ENCODE data around the gene AGBL4.

Gene AGBL4

DNA sequence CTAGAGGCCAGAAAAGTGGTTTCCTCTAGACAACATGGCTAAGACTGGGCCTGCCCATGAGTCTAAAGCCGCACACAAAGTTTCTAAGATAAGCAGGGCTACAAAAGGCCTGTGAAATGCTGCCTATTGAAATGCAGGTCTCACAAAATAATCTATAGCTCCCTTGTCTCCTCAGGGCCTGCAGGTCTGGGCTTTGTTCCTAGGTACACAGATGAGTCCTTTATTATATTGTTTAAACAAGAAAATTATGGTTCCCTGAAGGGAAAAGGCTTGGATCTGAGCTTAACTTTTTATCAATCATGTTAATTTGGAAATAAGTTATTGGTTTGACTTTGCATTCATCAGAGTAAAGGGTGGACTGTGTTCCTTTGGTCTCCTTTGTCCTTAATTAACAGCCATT, 833.6 kb downstream of the AGBL4 start:
- no peak for DNase-seq (ENCODE audit: low spot score)
- no peak overlapping the region for H3K27ac ChIP-seq
- POLR2A ChIA-PET (ENCODE audit: low non-redundant PET): no interaction called here
- TF ChIP-seq, protein P1, sequence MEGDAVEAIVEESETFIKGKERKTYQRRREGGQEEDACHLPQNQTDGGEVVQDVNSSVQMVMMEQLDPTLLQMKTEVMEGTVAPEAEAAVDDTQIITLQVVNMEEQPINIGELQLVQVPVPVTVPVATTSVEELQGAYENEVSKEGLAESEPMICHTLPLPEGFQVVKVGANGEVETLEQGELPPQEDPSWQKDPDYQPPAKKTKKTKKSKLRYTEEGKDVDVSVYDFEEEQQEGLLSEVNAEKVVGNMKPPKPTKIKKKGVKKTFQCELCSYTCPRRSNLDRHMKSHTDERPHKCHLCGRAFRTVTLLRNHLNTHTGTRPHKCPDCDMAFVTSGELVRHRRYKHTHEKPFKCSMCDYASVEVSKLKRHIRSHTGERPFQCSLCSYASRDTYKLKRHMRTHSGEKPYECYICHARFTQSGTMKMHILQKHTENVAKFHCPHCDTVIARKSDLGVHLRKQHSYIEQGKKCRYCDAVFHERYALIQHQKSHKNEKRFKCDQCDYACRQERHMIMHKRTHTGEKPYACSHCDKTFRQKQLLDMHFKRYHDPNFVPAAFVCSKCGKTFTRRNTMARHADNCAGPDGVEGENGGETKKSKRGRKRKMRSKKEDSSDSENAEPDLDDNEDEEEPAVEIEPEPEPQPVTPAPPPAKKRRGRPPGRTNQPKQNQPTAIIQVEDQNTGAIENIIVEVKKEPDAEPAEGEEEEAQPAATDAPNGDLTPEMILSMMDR (conservative IDR thresholded peaks at IDR 0.05; ENCODE audit: low read depth): no peak
- CTCF ChIA-PET: no interaction called here

DNA sequence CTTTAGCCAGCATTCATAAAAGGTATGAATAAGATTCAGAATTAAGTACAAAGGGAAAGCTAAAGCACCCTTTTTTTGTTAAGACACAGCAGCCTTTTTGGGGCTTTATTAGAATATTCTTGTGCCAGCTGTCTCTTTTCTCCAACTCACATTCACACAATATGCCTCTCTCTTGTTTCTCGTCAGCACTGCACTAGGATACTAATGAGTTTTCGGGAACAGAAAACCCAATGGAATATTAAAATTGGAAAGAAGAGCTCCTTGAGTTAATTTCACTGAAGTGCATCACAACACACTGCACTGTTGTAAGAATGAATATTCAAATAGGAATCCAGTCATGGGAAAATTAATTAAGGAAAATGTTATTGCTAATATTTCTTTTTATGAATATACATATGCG, 836.7 kb downstream of the AGBL4 start:
- DNase-seq (ENCODE audit: low spot score): no peak
- H3K27ac ChIP-seq: no peak overlapping the region
- ChIA-PET POLR2A (ENCODE audit: low non-redundant PET) (no interaction called here), CTCF (no interaction called here)
- TF ChIP-seq, protein P1 (conservative IDR thresholded peaks at IDR 0.05; ENCODE audit: low read depth): no peak

DNA sequence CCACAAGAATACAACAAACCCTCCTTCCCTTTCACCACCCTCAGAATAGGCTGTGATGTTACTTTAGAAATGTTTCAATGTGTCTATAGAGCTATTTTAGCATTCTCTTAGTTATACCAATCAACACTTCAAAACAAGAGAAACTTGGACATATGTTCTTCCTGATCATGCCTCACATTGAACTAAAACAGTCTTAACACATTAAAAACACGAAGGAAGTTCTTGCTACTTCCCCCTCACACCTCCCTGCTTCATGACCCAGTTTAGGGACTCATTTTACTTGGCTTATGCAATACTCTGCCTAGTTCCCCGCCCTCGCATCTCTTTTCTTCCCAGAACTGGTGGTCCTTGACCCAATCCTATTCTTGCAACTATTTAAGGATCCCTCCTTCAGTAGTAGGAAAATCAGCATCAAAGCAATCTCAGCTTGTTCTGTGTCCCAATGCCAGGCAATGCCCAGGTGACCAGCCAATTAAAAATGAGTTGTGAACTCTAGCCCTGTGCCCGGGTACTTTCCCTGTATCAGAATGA, 838.2 kb downstream of the AGBL4 start:
- TF ChIP-seq, protein P1 (conservative IDR thresholded peaks at IDR 0.05; ENCODE audit: low read depth): no peak
- DNase-seq (ENCODE audit: low spot score): no peak
- CTCF ChIA-PET: no interaction called here
- POLR2A ChIA-PET (ENCODE audit: low non-redundant PET): no interaction called here
- H3K27ac ChIP-seq: no peak overlapping the region

DNA sequence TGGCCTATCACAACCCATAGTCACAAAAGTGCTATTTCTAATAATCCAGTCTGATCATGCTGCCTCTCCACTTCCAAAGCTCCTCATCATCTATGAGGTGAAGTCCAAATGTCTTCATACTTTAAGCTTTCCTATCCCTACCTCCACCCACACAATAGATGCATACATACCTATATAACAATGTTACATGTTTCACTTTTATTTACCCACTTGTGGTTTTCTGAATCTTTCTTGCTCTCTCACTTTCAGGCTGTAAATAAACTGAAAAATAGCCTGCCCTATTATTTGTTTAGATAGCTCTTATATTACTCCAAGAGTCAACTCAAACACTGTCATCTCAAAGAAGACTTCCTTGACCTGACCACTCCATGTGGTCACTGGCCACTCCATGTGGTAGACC, 840.3 kb downstream of the AGBL4 start:
- no peak for DNase-seq (ENCODE audit: low spot score)
- no peak overlapping the region for H3K27ac ChIP-seq
- TF ChIP-seq, protein P1 (conservative IDR thresholded peaks at IDR 0.05; ENCODE audit: low read depth): no peak
- CTCF ChIA-PET: no interaction called here
- POLR2A ChIA-PET (ENCODE audit: low non-redundant PET): no interaction called here

DNA sequence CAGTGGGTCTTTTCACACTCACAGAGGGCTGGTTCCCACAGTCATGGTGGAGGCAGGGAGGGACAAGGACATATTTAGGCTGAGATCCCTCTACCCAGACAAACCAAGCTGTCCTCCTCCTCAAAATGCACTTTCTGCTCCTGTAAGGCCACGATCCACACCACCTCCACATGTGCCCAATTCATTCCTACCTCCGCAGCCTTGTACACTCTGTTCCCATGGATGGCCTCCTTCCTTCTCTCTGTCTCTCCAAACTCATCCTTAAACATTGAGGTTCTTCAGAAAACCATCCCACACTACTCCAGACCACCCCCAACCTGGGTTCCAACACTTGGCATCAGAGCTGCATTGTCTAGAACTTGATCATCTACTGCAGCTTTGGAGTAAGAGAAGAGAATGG, 842.7 kb downstream of the AGBL4 start:
- no peak overlapping the region for H3K27ac ChIP-seq
- TF ChIP-seq, protein P1 (conservative IDR thresholded peaks at IDR 0.05; ENCODE audit: low read depth): no peak
- no peak for DNase-seq (ENCODE audit: low spot score)
- POLR2A ChIA-PET (ENCODE audit: low non-redundant PET): no interaction called here
- CTCF ChIA-PET: interaction anchor here (0.6 kb wide), 1 partner anchor 1300 kb away, joined by 5 read pairs; no protein-coding TSS in a partner anchor

DNA sequence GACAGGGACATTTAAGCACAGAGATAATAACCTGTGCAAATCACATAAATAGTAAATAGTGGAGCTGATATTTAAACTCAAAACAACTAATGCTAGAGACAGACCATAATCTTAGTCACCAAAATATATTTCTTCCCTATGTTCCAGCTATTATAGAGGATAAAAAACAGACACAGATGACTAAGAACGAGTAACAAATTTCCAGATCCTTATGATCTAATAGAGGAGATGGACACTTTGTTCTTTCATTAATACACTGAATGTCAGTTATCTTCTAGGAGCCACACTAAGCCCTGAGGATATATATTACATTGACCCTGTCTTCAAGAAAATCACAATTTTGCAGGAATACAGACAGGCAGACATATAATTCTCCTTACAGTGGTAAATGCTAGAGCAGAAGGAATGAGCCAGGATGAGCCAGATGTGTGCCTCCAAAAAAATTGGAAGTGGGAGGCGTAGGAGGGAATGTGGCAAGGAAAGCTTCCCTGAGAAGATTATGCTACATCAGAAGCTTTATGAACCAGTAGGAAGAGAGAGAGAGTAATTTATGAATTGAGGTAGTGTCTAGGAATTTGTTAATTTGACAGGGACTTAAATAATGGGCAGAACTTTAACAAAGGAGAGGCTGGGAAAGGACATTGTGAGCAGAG, 851.7 kb downstream of the AGBL4 start:
- CTCF ChIA-PET: no interaction called here
- POLR2A ChIA-PET (ENCODE audit: low non-redundant PET): no interaction called here
- H3K27ac ChIP-seq: no peak overlapping the region
- DNase-seq (ENCODE audit: low spot score): no peak
- TF ChIP-seq, protein P1 (conservative IDR thresholded peaks at IDR 0.05; ENCODE audit: low read depth): no peak

Measured in RWPE1 (cell line).